CD4-positive, alpha-beta T cell treated with Interleukin-17A for 1 hour (primary cell): Measurements from ENCODE around the gene E2F2.
"Not testable (repeated sequence)": the region's sequence is repeated elsewhere in the genome, so short reads cannot be mapped to it uniquely, and the experiment has no call there.

Experiments used
- DNase-seq: peaks from one replicate; pipeline ENCODE4 v3.0.0-alpha.2; 2020

Gene E2F2

GRCh38 chr1:23522244-23522982, 8.6 kb downstream of the E2F2 start:
- DNase-seq = no peak

GRCh38 chr1:23521588-23521987, 9.4 kb downstream of the E2F2 start:
- no peak for DNase-seq

GRCh38 chr1:23517581-23517980, 13.5 kb downstream of the E2F2 start:
- DNase-seq = no peak

- no peak for DNase-seq
Observed at GRCh38 chr1:23515905-23516304, 15.1 kb downstream of the E2F2 start.

- DNase-seq = no peak
Observed at GRCh38 chr1:23514111-23514679, 16.8 kb downstream of the E2F2 start.

GRCh38 chr1:23509896-23510295, 21.1 kb downstream of the E2F2 start:
- no peak for DNase-seq

- DNase-seq = no peak
Observed at GRCh38 chr1:23506376-23507107, 24.5 kb downstream of the E2F2 start.

- DNase-seq = no peak
Observed at GRCh38 chr1:23505851-23506250, 25.2 kb downstream of the E2F2 start.

GRCh38 chr1:23504156-23504555, 26.9 kb downstream of the E2F2 start:
- not testable (repeated sequence) for DNase-seq

GRCh38 chr1:23502951-23503350, 28.1 kb downstream of the E2F2 start:
- no peak for DNase-seq

- no peak for DNase-seq
Observed at GRCh38 chr1:23500466-23500865, 30.6 kb downstream of the E2F2 start.

- DNase-seq = no peak
Observed at GRCh38 chr1:23497777-23498439, 33.1 kb downstream of the E2F2 start.

GRCh38 chr1:23496490-23497181, 34.4 kb downstream of the E2F2 start:
- DNase-seq = no peak

- not testable (repeated sequence) for DNase-seq
Observed at GRCh38 chr1:23494836-23495235, 36.2 kb downstream of the E2F2 start.

- DNase-seq = not testable (repeated sequence)
Observed at GRCh38 chr1:23492776-23493175, 38.3 kb downstream of the E2F2 start.

- no peak for DNase-seq
Observed at GRCh38 chr1:23492132-23492720, 38.8 kb downstream of the E2F2 start.

GRCh38 chr1:23489842-23490241, 41.2 kb downstream of the E2F2 start:
- no peak for DNase-seq

- no peak for DNase-seq
Observed at GRCh38 chr1:23485002-23485332, 46.1 kb downstream of the E2F2 start.

- DNase-seq = peak; percentile 94
Observed at GRCh38 chr1:23484253-23485001, 46.6 kb downstream of the E2F2 start.

GRCh38 chr1:23483321-23484252, 47.4 kb downstream of the E2F2 start, which contains the start of gene ASAP3:
Gene ASAP3 (minus strand): TSS chr1:23484179. CDS start chr1:23484133, 46 bp downstream.
- DNase-seq = peak; percentile 16

GRCh38 chr1:23481904-23482303, 49.1 kb downstream of the E2F2 start:
- no peak for DNase-seq
